Left renal pelvis (tissue), 4 donors: ENCODE data around the gene CINP. TPM values are rescaled to one million over a fixed set of nuclear protein-coding genes. Genes with fewer than 3 reads are reported as not detected.
"Not testable (repeated sequence)": the region's sequence is repeated elsewhere in the genome, so short reads cannot be mapped to it uniquely, and the experiment has no call there.

ENCODE experiments used
- DNase-seq, 4 donors: peaks; one replicate each; pipeline ENCODE4 v3.0.0-alpha.2; 2013; ENCODE audit warnings: low read depth in 4 of 4, low spot score in 3 of 4
- polyA plus RNA-seq, 4 donors: library from polyadenylated mRNA; unstranded; fragments of 120-200 nt; gene quantifications; one replicate each; pipeline ENCODE4 v1.2.1, GENCODE V29; 2013; ENCODE audit not compliant: insufficient read length in 4 of 4

Gene CINP
- polyA plus RNA-seq, 4 donors, result 32.6 to 47.5 (median 33.9) TPM

GRCh38 chr14:102356280-102356679, 6.4 kb downstream of the CINP start:
- no peak for DNase-seq

GRCh38 chr14:102353126-102353619, 9.5 kb downstream of the CINP start:
- DNase-seq, result no peak

GRCh38 chr14:102352213-102352612, 10.5 kb downstream of the CINP start:
- no peak for DNase-seq

GRCh38 chr14:102351593-102351992, 11.1 kb downstream of the CINP start:
- not testable (repeated sequence) for DNase-seq

- no peak for DNase-seq
Observed at GRCh38 chr14:102351023-102351422, 11.7 kb downstream of the CINP start.

- DNase-seq, result no peak
Observed at GRCh38 chr14:102348376-102348775, 14.3 kb downstream of the CINP start.

GRCh38 chr14:102346645-102347044, 16.0 kb downstream of the CINP start:
- no peak for DNase-seq

- no peak for DNase-seq
Observed at GRCh38 chr14:102345232-102345631, 17.5 kb downstream of the CINP start.

GRCh38 chr14:102344485-102344884, 18.2 kb downstream of the CINP start:
- DNase-seq, result no peak

- DNase-seq, result no peak
Observed at GRCh38 chr14:102344084-102344483, 18.6 kb downstream of the CINP start.

GRCh38 chr14:102342238-102342637, 20.5 kb downstream of the CINP start:
- DNase-seq, result no peak

GRCh38 chr14:102341566-102341965, 21.1 kb downstream of the CINP start:
- no peak for DNase-seq

GRCh38 chr14:102338724-102339123, 24.0 kb downstream of the CINP start:
- no peak for DNase-seq

GRCh38 chr14:102335163-102335562, 27.5 kb downstream of the CINP start:
- DNase-seq, result no peak

GRCh38 chr14:102333795-102334705, 28.6 kb downstream of the CINP start:
- DNase-seq, result no peak

GRCh38 chr14:102333390-102333789, 29.3 kb downstream of the CINP start:
- DNase-seq, result no peak

GRCh38 chr14:102330806-102331205, 31.9 kb downstream of the CINP start:
- no peak for DNase-seq

GRCh38 chr14:102329381-102329780, 33.3 kb downstream of the CINP start:
- not testable (repeated sequence) for DNase-seq

GRCh38 chr14:102326583-102326982, 36.1 kb downstream of the CINP start:
- no peak for DNase-seq

- no peak for DNase-seq
Observed at GRCh38 chr14:102325791-102326345, 36.8 kb downstream of the CINP start.

GRCh38 chr14:102323102-102323501, 39.6 kb downstream of the CINP start:
- no peak for DNase-seq
